ENCODE data around the gene DTD1.

DNA sequence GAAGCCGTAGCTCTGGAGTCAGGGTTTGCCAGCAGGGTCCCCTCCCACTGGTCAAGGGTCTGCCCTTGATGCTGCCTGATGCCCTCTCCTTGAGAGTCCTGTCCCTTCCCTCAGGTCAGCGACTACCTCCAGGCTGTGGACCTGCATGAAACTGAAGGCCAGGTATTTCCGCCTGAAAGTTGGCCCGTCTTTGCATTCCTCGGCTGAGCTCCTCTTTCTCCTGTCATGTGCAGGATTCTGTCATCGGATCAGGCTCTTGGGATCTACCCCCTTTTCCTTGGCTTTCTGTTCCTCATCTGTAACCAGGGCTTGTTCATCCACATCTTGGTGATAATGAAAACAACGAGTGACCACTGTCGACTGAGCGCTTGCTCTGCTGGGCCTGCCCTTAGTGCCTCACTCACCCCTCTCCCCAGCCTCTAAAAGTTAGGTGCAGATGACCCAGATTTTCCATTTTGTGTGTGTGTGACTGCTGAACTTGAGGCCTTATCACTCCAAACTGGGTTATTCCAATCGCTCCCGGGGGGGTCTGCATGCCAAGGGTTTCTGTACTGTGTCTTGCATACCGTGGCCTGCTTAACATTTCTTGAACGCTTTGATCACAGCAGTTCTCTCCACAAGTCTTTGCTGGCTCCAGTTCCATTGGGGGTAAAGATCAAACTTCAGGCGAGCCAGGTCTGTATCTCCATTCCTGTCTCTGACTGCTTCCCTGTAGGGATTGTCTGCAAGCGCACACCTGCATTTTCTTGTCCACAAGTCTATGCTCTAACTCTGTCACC lies 81.6 kb downstream of the DTD1 start:
- TF ChIP-seq EZH2 (IDR thresholded peaks at IDR 0.05; ENCODE audit: insufficient read depth, poor library complexity, severe bottlenecking) (no peak), EZH2phosphoT487 (IDR thresholded peaks at IDR 0.05; ENCODE audit: insufficient read depth, low read depth) (no peak)
